ENCODE data around the gene ELL2. TPM values are rescaled to one million over a fixed set of nuclear protein-coding genes. Genes with fewer than 3 reads are reported as not detected.
A peak's percentile ranks its signal among the peaks of the same experiment; 100 is the strongest.

The ELL2 gene
- total and polyA plus RNA-seq, 2 of the 13 experiments (the other 11 are each of a cell fraction or from before 2014, with no cell fraction given) = 78.9 to 97.1 TPM

DNA sequence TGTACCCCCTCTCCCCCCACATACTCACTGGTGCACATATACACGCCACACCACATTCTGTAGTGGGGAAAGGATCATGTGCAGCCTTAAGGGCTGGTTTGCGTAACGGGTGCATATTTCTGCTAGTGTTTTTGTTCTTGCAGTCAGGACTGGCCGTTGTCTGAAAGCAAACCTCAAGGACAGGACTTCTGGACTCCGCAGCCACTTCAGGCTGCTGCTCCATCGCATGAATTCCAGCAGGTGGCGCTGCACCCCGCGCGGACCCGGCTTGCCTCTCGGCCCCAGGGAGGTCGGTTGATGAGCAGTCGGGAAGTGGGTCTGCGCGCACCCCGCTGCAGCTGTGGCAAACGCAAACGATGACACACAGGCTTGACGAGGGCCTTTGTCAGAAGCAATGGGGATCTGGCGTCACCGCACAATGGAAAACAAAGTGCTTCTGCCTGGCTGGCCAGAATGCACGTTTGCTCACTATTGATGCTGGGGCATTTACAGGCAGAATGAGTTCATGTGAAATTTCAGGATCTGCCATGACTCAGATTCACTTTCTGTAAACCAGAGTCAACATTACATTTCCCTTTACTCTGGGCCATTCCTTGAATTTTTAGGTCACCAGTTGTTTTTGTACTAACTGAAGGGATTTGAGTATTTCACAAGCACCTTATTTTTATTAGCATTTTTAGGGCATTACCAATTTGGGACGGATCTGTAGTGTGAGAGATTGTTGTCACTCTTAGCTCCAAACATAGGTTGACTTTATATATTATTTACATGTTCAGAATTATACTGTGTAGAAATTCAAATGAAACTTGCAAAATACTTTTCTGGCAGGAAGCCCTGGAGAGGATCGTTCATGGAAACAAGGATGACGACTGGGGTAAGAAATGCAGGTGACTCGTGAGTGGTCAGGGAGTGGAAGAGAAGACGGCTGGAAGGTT lies 102.7 kb downstream of the ELL2 start (continued):
- no peak for TF ChIP-seq ZNF713 (CRISPR knock-in tag; IDR thresholded peaks at IDR 0.05)
- TF ChIP-seq, protein P1, sequence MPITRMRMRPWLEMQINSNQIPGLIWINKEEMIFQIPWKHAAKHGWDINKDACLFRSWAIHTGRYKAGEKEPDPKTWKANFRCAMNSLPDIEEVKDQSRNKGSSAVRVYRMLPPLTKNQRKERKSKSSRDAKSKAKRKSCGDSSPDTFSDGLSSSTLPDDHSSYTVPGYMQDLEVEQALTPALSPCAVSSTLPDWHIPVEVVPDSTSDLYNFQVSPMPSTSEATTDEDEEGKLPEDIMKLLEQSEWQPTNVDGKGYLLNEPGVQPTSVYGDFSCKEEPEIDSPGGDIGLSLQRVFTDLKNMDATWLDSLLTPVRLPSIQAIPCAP (CRISPR knock-in tag; IDR thresholded peaks at IDR 0.05; ENCODE audit: low read depth) = no peak
- no peak; the same call in 1 of the 2 replicates for TF ChIP-seq ATF7 (IDR thresholded peaks at IDR 0.05)
- 0 out of 2 replicates have a peak, but pooled peaks have one; percentile 58 for TF ChIP-seq ATF7 (CRISPR knock-in tag; IDR thresholded peaks at IDR 0.05)
- no peak for TF ChIP-seq ZNF83 (CRISPR knock-in tag; IDR thresholded peaks at IDR 0.05; ENCODE audit: borderline replicate concordance)
- peak; percentile 84; the same call in 1 of the 2 replicates for TF ChIP-seq ZSCAN9 (CRISPR knock-in tag; IDR thresholded peaks at IDR 0.05; ENCODE audit: borderline replicate concordance)
- no peak for TF ChIP-seq ZNF138 (CRISPR knock-in tag; IDR thresholded peaks at IDR 0.05; ENCODE audit: low read depth)
- TF ChIP-seq CEBPB (IDR thresholded peaks at IDR 0.05; ENCODE audit: borderline replicate concordance, low read depth, low read length) = peak; percentile 64; the same call in 1 of the 2 replicates
- TF ChIP-seq MATR3 (CRISPR knock-in tag; IDR thresholded peaks at IDR 0.05) = no peak
- peak; percentile 52 for TF ChIP-seq DR1 (CRISPR knock-in tag; IDR thresholded peaks at IDR 0.05)
- peak; percentile 91 for TF ChIP-seq SMAD3 (CRISPR knock-in tag; IDR thresholded peaks at IDR 0.05)
- peak; percentile 97 for TF ChIP-seq TARDBP (CRISPR knock-in tag; IDR thresholded peaks at IDR 0.05)
- TF ChIP-seq HNRNPH1 (optimal IDR thresholded peaks at IDR 0.05; ENCODE audit: low read depth, low read length) = no peak
- peak; percentile 86 for TF ChIP-seq MIXL1 (CRISPR knock-in tag; IDR thresholded peaks at IDR 0.05)
- TF ChIP-seq, protein P2, sequence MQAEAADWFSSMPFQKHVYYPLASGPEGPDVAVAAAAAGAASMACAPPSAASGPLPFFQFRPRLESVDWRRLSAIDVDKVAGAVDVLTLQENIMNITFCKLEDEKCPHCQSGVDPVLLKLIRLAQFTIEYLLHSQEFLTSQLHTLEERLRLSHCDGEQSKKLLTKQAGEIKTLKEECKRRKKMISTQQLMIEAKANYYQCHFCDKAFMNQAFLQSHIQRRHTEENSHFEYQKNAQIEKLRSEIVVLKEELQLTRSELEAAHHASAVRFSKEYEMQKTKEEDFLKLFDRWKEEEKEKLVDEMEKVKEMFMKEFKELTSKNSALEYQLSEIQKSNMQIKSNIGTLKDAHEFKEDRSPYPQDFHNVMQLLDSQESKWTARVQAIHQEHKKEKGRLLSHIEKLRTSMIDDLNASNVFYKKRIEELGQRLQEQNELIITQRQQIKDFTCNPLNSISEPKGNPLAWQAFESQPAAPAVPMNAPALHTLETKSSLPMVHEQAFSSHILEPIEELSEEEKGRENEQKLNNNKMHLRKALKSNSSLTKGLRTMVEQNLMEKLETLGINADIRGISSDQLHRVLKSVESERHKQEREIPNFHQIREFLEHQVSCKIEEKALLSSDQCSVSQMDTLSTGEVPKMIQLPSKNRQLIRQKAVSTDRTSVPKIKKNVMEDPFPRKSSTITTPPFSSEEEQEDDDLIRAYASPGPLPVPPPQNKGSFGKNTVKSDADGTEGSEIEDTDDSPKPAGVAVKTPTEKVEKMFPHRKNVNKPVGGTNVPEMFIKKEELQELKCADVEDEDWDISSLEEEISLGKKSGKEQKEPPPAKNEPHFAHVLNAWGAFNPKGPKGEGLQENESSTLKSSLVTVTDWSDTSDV (CRISPR knock-in tag; IDR thresholded peaks at IDR 0.05) = no peak
- no peak for TF ChIP-seq NR3C1 (CRISPR knock-in tag; IDR thresholded peaks at IDR 0.05)
- TF ChIP-seq ZNF660 (CRISPR knock-in tag; IDR thresholded peaks at IDR 0.05; ENCODE audit: borderline replicate concordance, low read depth) = no peak; the same call in 1 of the 2 replicates
- TF ChIP-seq RBM39 (IDR thresholded peaks at IDR 0.05; ENCODE audit: low read depth, low read length, poor library complexity, severe bottlenecking) = no peak
- peak; percentile 71; the same call in 1 of the 2 replicates for TF ChIP-seq GFI1 (CRISPR knock-in tag; IDR thresholded peaks at IDR 0.05; ENCODE audit: borderline replicate concordance)
- no peak for TF ChIP-seq AGO2 (optimal IDR thresholded peaks at IDR 0.05; ENCODE audit: low read depth, low read length)
- TF ChIP-seq, protein P3, sequence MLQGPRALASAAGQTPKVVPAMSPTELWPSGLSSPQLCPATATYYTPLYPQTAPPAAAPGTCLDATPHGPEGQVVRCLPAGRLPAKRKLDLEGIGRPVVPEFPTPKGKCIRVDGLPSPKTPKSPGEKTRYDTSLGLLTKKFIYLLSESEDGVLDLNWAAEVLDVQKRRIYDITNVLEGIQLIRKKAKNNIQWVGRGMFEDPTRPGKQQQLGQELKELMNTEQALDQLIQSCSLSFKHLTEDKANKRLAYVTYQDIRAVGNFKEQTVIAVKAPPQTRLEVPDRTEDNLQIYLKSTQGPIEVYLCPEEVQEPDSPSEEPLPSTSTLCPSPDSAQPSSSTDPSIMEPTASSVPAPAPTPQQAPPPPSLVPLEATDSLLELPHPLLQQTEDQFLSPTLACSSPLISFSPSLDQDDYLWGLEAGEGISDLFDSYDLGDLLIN (CRISPR knock-in tag; IDR thresholded peaks at IDR 0.05; ENCODE audit: borderline replicate concordance) = no peak
- peak; percentile 55; the same call in 1 of the 2 replicates for TF ChIP-seq MED13 (CRISPR knock-in tag; IDR thresholded peaks at IDR 0.05)
- 0 out of 2 replicates have a peak, but pooled peaks have one; percentile 35 for TF ChIP-seq MTF2 (CRISPR knock-in tag; IDR thresholded peaks at IDR 0.05; ENCODE audit: borderline replicate concordance)
- no peak for TF ChIP-seq FOXM1 (CRISPR knock-in tag; IDR thresholded peaks at IDR 0.05)

Measured in HepG2 (cell line).